Central memory CD4-positive, alpha-beta T cell (primary cell): ENCODE data around the gene SLC25A41.
A peak's percentile ranks its signal among the peaks of the same experiment; 100 is the strongest.

Experiments
- DNase-seq: peaks from one replicate; pipeline ENCODE4 v3.0.0; 2022
- total RNA-seq, 3 experiments: gene quantifications; one replicate each; lab custom pipeline; 2026; lab: John Stamatoyannopoulos, UW

Gene SLC25A41
- total RNA-seq: 0 to 0.04 (median 0) reads per million in 3 experiments

- DNase-seq: no peak
These were observed at the start of gene SLC25A41 for GRCh38 chr19:6433663-6434062. Gene SLC25A41, minus strand, starts transcription at chr19:6433763. Its CDS starts 70 bp downstream, at chr19:6433693.

GRCh38 chr19:6483235-6483634, 49.7 kb upstream of the SLC25A41 start:
- no peak for DNase-seq

GRCh38 chr19:6482343-6482686, 48.8 kb upstream of the SLC25A41 start:
- no peak for DNase-seq

GRCh38 chr19:6481541-6482342, 48.2 kb upstream of the SLC25A41 start, which contains the start of gene DENND1C:
Gene DENND1C, minus strand, starts transcription at chr19:6481787. Its CDS starts 92 bp downstream, at chr19:6481695.
- peak; percentile 62 for DNase-seq

GRCh38 chr19:6480848-6481415, 47.4 kb upstream of the SLC25A41 start:
- DNase-seq: no peak

GRCh38 chr19:6479836-6480398, 46.4 kb upstream of the SLC25A41 start:
- no peak for DNase-seq

GRCh38 chr19:6478815-6479214, 45.3 kb upstream of the SLC25A41 start:
- DNase-seq: no peak

- no peak for DNase-seq
These were observed 43.4 kb upstream of the SLC25A41 start for GRCh38 chr19:6476896-6477431.

GRCh38 chr19:6476155-6476895, 42.8 kb upstream of the SLC25A41 start:
- peak; percentile 65 for DNase-seq

- no peak for DNase-seq
These were observed 42.0 kb upstream of the SLC25A41 start for GRCh38 chr19:6475321-6476108.

- no peak for DNase-seq
These were observed 40.1 kb upstream of the SLC25A41 start for GRCh38 chr19:6473647-6474046.

- no peak for DNase-seq
These were observed 39.1 kb upstream of the SLC25A41 start for GRCh38 chr19:6472713-6473112.

- no peak for DNase-seq
These were observed 37.5 kb upstream of the SLC25A41 start for GRCh38 chr19:6471076-6471475.

GRCh38 chr19:6470173-6470572, 36.6 kb upstream of the SLC25A41 start:
- DNase-seq: no peak

- no peak for DNase-seq
These were observed 33.8 kb upstream of the SLC25A41 start for GRCh38 chr19:6467384-6467783.

GRCh38 chr19:6466526-6467248, 33.1 kb upstream of the SLC25A41 start:
- DNase-seq: no peak

GRCh38 chr19:6465663-6466062, 32.1 kb upstream of the SLC25A41 start:
- DNase-seq: no peak

- DNase-seq: no peak
These were observed 31.4 kb upstream of the SLC25A41 start for GRCh38 chr19:6465006-6465405.

- peak; percentile 27 for DNase-seq
These were observed 30.7 kb upstream of the SLC25A41 start, which contains the start of gene CRB3 for GRCh38 chr19:6464070-6464873. Gene CRB3, plus strand, starts transcription at chr19:6464271. Its CDS starts 431 bp downstream, at chr19:6464702.
